ENCODE measurements around the gene FRZB.

Gene FRZB

DNA sequence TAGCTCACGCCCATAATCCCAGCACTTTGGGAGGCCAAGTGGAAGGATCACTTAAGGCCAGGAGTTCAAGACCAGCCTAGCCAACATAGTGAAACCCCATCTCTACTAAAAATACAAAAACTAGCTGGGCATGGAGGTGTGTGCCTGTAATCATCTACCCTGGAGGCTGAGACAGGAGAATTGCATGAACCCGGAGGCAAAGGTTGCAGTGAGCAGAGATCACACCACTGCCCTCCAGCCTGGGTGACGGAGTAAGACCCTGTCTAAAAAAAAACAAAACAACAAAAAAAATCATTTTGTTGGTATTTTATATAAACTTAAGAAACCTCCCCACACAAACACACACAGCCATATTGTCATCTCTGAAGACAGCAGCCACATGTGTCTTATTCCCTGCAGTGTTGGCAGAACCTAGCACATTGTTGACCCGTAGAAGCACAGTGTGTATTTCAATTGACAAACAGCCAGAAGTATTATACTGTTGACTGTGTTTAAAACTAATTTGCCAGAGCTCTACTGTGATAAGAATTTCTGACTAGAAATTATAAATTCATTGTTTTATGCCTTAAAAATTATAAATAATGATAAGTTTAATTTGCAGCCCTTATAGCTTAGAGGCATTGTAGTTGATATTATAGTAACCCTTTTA is 82.3 kb downstream of the FRZB start:
- DNase-seq (ENCODE audit: low spot score) = no peak
- Histone ChIP-seq H3K27ac (no peak overlapping the region), H3K4me3 (no peak overlapping the region)
- TF ChIP-seq, protein P1, sequence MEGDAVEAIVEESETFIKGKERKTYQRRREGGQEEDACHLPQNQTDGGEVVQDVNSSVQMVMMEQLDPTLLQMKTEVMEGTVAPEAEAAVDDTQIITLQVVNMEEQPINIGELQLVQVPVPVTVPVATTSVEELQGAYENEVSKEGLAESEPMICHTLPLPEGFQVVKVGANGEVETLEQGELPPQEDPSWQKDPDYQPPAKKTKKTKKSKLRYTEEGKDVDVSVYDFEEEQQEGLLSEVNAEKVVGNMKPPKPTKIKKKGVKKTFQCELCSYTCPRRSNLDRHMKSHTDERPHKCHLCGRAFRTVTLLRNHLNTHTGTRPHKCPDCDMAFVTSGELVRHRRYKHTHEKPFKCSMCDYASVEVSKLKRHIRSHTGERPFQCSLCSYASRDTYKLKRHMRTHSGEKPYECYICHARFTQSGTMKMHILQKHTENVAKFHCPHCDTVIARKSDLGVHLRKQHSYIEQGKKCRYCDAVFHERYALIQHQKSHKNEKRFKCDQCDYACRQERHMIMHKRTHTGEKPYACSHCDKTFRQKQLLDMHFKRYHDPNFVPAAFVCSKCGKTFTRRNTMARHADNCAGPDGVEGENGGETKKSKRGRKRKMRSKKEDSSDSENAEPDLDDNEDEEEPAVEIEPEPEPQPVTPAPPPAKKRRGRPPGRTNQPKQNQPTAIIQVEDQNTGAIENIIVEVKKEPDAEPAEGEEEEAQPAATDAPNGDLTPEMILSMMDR (IDR thresholded peaks at IDR 0.05) = no peak
